RPMI7951 (cell line): ENCODE data around the gene CDH13. TPM values are rescaled to one million over a fixed set of nuclear protein-coding genes. Genes with fewer than 3 reads are reported as not detected.

Source experiments
- DNase-seq: peaks from one replicate; pipeline ENCODE4 v3.0.0-alpha.2; 2012; ENCODE audit warnings: low read depth
- total RNA-seq: library from RNA; depleted of rRNA; stranded (reverse); fragments of >200 nt; shearing (Covaris generic); gene quantifications from 2 replicates; pipeline ENCODE4 v1.2.3, GENCODE V29; 2014

The CDH13 gene
- total RNA-seq, 1 experiment from 2014 or later, result 65.6 TPM

- DNase-seq, result no peak
Observed at GRCh38 chr16:83602761-83603722, 976.3 kb downstream of the CDH13 start.

- DNase-seq, result no peak
Observed at GRCh38 chr16:83603723-83604570, 977.2 kb downstream of the CDH13 start.

GRCh38 chr16:83606486-83607030 is 979.8 kb downstream of the CDH13 start:
- DNase-seq, result no peak

GRCh38 chr16:83609178-83609577 is 982.4 kb downstream of the CDH13 start:
- no peak for DNase-seq

GRCh38 chr16:83615141-83615952 is 988.6 kb downstream of the CDH13 start:
- peak; percentile 50 for DNase-seq

GRCh38 chr16:83615953-83616350 is 989.2 kb downstream of the CDH13 start:
- DNase-seq, result peak; percentile 44

GRCh38 chr16:83619381-83620150 is 992.8 kb downstream of the CDH13 start:
- DNase-seq, result peak; percentile 77

- no peak for DNase-seq
Observed at GRCh38 chr16:83622010-83622409, 995.2 kb downstream of the CDH13 start.

- no peak for DNase-seq
Observed at GRCh38 chr16:83623091-83623730, 996.4 kb downstream of the CDH13 start.

GRCh38 chr16:83623892-83624291 is 997.1 kb downstream of the CDH13 start:
- no peak for DNase-seq

GRCh38 chr16:83624429-83625120 is 997.8 kb downstream of the CDH13 start:
- DNase-seq, result no peak

GRCh38 chr16:83626204-83626603 is 999.4 kb downstream of the CDH13 start:
- DNase-seq, result no peak

- DNase-seq, result no peak
Observed at GRCh38 chr16:83626676-83627075, 999.9 kb downstream of the CDH13 start.

- no peak for DNase-seq
Observed at GRCh38 chr16:83627996-83628395, 1001.2 kb downstream of the CDH13 start.

GRCh38 chr16:83629426-83629825 is 1002.7 kb downstream of the CDH13 start:
- no peak for DNase-seq

GRCh38 chr16:83629836-83630235 is 1003.1 kb downstream of the CDH13 start:
- no peak for DNase-seq

GRCh38 chr16:83630979-83631378 is 1004.2 kb downstream of the CDH13 start:
- DNase-seq, result peak; percentile 71

- DNase-seq, result no peak
Observed at GRCh38 chr16:83633286-83633685, 1006.5 kb downstream of the CDH13 start.

GRCh38 chr16:83648347-83648746 is 1021.6 kb downstream of the CDH13 start:
- DNase-seq, result peak; percentile 44
